ENCODE data around the gene MEGF9.

The MEGF9 gene

DNA sequence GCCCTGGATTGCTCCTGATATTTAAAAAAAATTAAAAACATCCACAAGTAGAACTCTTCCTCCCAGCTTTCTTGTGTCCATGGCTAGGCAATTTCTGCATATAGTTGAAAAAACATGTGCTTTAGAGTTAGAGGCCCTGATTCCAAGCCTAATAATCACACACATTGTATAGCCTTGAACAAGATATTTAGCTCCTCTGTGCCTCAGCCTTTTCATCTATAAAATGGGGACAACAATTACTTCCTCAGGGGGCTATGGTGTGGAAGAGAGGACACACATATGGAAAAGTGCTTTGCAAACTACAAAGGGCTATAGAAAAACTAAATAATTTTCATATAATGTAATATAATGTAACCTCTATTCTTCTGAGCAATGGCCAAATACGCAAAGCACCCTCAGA, 111.3 kb downstream of the MEGF9 start:
- no peak for DNase-seq
- intact Hi-C loops (cut with DNase I) = no loop called here

DNA sequence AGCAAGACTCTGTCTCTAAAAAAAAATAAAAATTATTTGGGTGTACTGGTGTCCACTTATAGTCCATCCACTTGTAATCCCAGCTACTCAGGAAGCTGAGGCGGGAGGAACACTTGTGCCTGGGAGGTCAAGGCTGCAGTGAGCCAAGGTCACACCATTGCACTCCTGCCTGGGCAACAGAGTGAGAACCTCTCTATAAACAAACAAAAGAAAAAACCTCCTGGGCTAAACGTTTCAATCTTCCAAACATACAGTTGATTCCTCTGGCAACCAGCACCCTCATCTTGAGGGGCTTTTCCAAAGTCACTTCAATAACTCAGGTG, 120.4 kb downstream of the MEGF9 start:
- intact Hi-C loops (cut with DNase I) = no loop called here
- no peak for DNase-seq

GRCh38 chr9:120593250-120593954, 120.9 kb downstream of the MEGF9 start:
- intact Hi-C loops (cut with DNase I) = no loop called here
- no peak for DNase-seq

- intact Hi-C loops (cut with DNase I) = no loop called here
- no peak for DNase-seq
Measured at GRCh38 chr9:120592210-120592609, 122.1 kb downstream of the MEGF9 start.

DNA sequence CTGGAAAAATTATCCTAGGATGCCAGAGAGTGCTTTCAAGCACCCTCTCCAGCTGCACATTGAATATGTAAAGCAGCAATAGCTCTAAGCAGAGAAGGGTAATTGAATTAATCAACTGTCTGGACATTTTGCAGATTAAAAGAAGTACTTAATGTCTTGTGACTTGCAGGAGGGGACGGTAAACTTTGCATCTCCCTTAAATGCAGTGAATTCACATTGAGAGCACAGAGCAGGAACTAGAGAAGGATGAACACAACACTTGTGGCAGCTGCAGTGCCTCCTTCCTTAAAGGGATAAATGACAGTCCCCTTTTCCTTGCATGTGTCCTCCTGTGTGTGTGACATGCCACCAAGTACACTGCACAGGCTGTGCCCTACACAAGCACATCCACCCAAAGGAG, 126.9 kb downstream of the MEGF9 start:
- intact Hi-C loops (cut with DNase I) = no loop called here
- DNase-seq = no peak

DNA sequence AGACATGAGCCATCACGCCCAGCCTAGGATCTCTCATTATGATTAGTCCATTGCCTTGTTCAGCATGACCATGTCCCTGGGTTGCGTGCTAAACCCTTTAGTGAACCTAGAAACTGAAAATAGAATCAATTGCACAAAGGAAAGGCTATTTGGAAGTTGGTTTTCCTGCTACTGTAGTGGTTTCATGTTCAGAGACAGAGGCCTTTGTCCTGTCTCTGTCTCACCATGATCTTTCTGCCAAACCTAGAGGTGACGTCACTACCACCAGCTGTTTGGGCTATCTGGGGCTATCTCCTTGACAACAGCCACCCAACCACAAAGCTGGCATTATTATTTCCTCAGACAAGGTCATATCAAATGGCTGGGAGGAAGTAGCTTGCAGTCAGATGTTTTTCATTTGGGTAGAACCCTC, 130.3 kb downstream of the MEGF9 start:
- intact Hi-C loops (cut with DNase I) = no loop called here
- peak in 8 of 10 donors; percentile 63 to 95 (median 76) for DNase-seq

GRCh38 chr9:120580051-120580896, 134.0 kb downstream of the MEGF9 start, which contains the start of gene CDK5RAP2:
TSS of gene CDK5RAP2 (minus strand) at chr9:120580167. CDS start at chr9:120579978, 189 bp downstream.
- intact Hi-C loops (cut with DNase I) = no loop called here
- peak; percentile 90 to 99 (median 93) for DNase-seq

DNA sequence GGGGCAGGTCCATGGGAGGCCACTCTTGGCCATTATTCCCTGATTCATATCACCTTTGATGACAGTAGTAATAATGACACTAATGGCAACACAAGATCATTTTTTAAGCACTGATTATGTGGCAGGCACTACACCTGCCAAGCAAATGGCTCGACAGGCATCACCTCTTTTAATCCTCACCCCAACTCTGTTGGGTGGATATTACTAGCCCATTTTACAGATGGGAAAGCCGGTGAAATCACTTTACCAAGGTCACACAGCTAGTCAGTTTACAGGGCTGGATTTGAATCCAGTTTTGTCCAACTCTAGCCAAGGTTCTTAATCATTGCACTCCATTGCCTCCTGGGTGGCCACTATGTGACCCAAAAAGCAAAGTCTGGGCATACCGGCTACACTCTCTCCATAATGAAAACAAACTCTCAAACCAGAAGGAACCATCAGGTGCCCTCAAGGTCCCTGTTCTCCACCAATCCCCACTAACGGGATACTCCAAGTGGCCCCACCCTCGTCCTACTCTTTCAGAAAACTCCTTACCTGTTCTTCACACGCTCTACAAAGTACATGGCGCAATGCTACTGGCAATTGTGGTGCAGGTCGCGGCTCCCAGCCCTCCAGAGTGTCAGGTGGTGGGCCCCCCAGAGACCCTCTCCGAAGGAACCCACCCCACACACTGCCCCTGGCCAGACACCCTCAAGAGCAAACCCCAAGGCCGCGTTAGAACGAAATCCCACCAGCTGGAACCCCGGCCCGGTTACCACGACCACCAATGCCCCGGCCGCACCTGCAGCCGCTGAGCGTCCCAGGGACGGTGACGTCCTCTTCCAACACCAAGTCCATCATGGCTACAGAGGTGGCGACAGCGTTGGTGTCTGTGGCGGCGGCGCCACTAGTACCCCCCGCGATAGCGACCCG, 134.9 kb downstream of the MEGF9 start:
- intact Hi-C loops (cut with DNase I) = no loop called here
- DNase-seq = peak in 1 of 10 donors; percentile 16

DNA sequence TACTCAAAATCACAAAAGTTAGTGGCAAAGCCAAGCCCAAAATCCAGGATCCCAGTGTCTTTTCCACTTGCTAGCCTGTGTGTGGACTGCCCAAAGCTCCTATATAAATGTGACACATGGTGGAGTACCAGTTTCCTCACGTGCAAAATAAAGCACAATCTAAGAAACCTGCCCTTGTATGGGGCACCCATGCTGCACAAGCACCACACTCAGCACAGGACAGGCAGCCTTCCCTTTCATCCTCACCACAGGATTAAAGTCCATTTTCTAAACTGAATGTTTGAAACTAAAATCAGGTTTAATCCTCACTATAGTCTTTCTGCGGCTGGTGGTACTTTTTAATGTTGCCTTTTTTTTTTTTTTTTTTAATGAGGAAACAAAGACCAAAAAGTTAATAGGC, 139.8 kb downstream of the MEGF9 start:
- intact Hi-C loops (cut with DNase I) = no loop called here
- no peak for DNase-seq

- intact Hi-C loops (cut with DNase I) = no loop called here
- DNase-seq = no peak
Measured at GRCh38 chr9:120572472-120572871, 141.8 kb downstream of the MEGF9 start.

- intact Hi-C loops (cut with DNase I) = no loop called here
- DNase-seq = peak; percentile 63 to 97 (median 74)
Measured at GRCh38 chr9:120571443-120572257, 142.6 kb downstream of the MEGF9 start.

DNA sequence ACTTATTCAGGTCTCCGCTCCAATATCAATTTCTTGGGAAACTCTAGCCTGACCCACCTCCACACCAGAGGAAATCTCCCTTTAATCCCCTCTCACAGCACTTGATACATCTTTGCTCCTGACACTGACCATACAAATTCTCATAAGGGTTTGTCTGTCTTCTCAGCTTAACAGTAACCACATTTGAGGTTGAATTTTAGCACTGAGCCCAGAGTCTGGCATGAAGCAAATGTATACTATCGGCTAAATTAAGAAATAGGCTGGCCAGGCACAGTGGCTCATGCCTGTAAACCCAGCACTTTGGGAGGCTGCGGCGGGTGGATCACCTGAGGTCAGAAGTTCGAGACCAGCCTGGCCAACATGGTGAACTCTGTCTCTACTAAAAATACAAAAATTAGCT, 144.0 kb downstream of the MEGF9 start:
- intact Hi-C loops (cut with DNase I) = no loop called here
- no peak for DNase-seq

GRCh38 chr9:120569556-120569955, 144.7 kb downstream of the MEGF9 start:
- intact Hi-C loops (cut with DNase I) = no loop called here
- no peak for DNase-seq

DNA sequence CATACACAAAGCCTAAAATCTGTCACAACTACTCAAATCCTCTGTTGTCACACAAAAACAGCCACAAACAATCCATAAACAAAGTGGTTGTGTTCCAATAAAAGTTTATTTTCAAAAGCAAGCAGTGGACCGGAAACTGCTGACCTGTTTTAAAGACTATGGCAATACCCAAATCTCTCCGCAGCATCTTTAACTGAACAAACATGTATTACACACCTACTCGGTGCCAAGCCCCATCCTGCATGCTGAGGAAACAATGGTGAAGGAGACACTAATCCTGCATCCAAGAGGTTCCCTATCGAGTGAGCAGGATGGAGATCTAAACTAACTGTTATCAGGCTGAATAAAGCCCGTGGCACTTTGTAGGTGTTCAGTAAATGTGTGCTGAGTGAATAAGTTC, 145.5 kb downstream of the MEGF9 start:
- no peak for DNase-seq
- intact Hi-C loops (cut with DNase I) = no loop called here

GRCh38 chr9:120567874-120568273, 146.4 kb downstream of the MEGF9 start:
- DNase-seq = no peak
- intact Hi-C loops (cut with DNase I) = no loop called here

DNA sequence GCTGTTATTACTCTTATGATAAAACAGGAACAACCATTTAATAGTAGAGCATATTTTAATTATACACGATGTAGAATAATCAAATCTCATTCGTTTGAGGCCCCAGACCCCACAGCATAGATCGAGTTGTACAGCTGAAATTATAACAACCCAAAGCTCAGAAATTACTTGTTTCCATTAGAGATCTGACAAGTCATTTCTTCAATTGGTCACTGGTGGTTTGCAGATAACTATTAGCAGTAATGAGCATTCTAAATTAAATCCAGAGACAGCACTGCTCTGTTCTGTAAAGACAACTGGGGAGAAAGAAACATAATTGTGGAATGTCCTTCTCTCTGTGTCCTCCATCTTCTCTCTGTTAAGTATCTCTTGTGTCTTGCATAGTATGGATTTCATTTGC, 147.2 kb downstream of the MEGF9 start:
- DNase-seq = no peak
- intact Hi-C loops (cut with DNase I) = no loop called here

GRCh38 chr9:120564589-120564988, 149.7 kb downstream of the MEGF9 start:
- intact Hi-C loops (cut with DNase I) = no loop called here
- DNase-seq = no peak

DNA sequence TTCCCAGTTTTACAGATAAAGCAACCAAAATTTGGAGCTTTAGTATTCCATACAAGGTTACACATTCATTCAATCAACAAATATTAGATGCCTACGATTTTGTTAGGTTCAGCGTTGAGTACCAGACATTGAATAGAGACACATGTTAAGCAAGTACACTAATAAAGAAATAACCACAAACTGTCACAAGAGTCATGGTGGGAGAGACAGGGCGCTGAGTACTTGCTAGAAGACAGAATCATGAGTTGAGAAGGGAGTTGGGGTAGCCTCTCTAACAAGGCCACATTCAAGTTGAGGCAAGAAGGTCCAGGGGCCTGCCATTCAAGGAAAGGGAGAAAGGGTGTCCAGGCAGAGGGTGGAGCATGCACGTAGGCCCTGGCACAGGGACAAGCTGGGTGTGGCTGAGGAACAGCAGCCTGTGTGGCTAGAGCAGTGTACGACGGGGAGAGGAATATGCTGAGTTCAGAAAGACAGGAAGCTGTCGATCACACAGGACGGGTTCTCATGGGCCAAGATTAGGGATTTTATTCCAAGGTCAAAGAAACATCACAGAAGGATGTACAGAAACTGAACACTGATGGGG, 151.3 kb downstream of the MEGF9 start:
- intact Hi-C loops (cut with DNase I) = no loop called here
- no peak for DNase-seq

GRCh38 chr9:120561709-120562108, 152.6 kb downstream of the MEGF9 start:
- DNase-seq = no peak
- intact Hi-C loops (cut with DNase I) = no loop called here

DNA sequence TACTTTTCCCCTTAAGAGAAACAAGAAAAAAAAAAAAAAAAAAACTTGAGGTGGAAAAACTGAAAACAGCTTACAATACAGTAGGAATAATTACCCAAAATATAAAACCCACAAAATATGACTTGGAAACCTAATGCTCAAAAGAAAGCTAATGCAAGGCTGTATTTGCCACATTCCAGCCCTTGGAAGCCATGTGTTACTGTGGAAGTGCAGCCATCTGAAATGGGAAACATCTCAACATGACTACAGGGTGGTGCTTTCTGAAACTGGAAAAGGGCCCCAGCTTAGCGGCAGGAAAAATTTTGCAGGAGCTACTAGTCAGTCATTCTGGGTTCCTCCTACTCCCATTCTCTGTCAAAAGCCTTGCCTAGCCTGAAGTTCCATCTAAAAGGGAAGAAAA, 154.7 kb downstream of the MEGF9 start:
- intact Hi-C loops (cut with DNase I) = no loop called here
- DNase-seq = no peak

Data from posterior cingulate gyrus (tissue), 11 donors.